H1 (cell line): ENCODE data around the gene NCCRP1. TPM values are rescaled to one million over a fixed set of nuclear protein-coding genes. Genes with fewer than 3 reads are reported as not detected.

Experiments
- CTCF ChIA-PET: fragments of 300-600 bp; sonication (Branson Sonifier 250); formaldehyde crosslinking; loops from one replicate; lab custom pipeline; 2021; ENCODE audit not compliant: partially characterized antibody; lab: Charles Lee
- POLR2A ChIA-PET: fragments of 300-600 bp; sonication (Branson Sonifier 250); formaldehyde crosslinking; loops from one replicate; lab custom pipeline; 2021; ENCODE audit warnings: inconsistent platforms; ENCODE audit not compliant: partially characterized antibody; lab: Charles Lee
- DNase-seq, 2 experiments: peaks; one replicate each; pipeline versions ENCODE4 v3.0.0 to v3.0.0-alpha.2; 2010 to 2022; ENCODE audit warnings: low spot score in 2 of 2, low read depth in 1 of 2, mixed read lengths in 1 of 2
- FAIRE-seq: peaks from 2 replicates; lab custom pipeline; 2011; peaks lifted over from hg19 to GRCh38; lab: Jason Lieb, UNC
- H2AFZ ChIP-seq: 2 replicates; pipeline ENCODE4 v1.8.1; 2012; ENCODE audit warnings: low read length, inconsistent platforms
- H2AK5ac ChIP-seq: 2 replicates; pipeline ENCODE4 v1.6.1; 2013; ENCODE audit warnings: low read depth, low read length
- H2BK120ac ChIP-seq: replicated peaks from 2 replicates; pipeline ENCODE3; 2013; ENCODE audit warnings: low read depth, low read length, inconsistent platforms
- H2BK12ac ChIP-seq: 2 replicates; pipeline ENCODE4 v1.6.1; 2013; ENCODE audit warnings: low read depth, low read length
- H2BK15ac ChIP-seq: 2 replicates; pipeline ENCODE4 v1.6.1; 2013; ENCODE audit warnings: low read length
- H2BK20ac ChIP-seq: 2 replicates; pipeline ENCODE4 v1.6.1; 2013; ENCODE audit warnings: low read length
- H2BK5ac ChIP-seq: 2 replicates; pipeline ENCODE4 v1.6.1; 2013; ENCODE audit warnings: low read depth, low read length
- H3K14ac ChIP-seq: 2 replicates; pipeline ENCODE4 v1.6.1; 2013; ENCODE audit warnings: inconsistent platforms; ENCODE audit not compliant: insufficient read length
- H3K18ac ChIP-seq: 2 replicates; pipeline ENCODE4 v1.6.1; 2013; ENCODE audit warnings: low read length; ENCODE audit errors: extremely low read depth
- H3K23ac ChIP-seq: 2 replicates; pipeline ENCODE4 v1.6.1; 2013; ENCODE audit warnings: inconsistent platforms; ENCODE audit not compliant: insufficient read length
- H3K23me2 ChIP-seq: 2 replicates; pipeline ENCODE4 v1.6.1; 2013; ENCODE audit warnings: low read depth, low read length
- H3K27ac ChIP-seq: 2 replicates; pipeline ENCODE4 v1.6.1; 2011; ENCODE audit warnings: low read depth, low read length, inconsistent platforms
- H3K27me3 ChIP-seq, 4 experiments: replicated peaks in 1 of 4; 1 replicate in 1 of 4; 2 replicates in 3 of 4; pipeline versions ENCODE4 v1.6.1 to v1.8.1; 2011 to 2013; ENCODE audit warnings: low read length in 3 of 4, mild to moderate bottlenecking in 3 of 4, inconsistent platforms in 2 of 4, mixed read lengths in 2 of 4, moderate library complexity in 1 of 4; ENCODE audit not compliant: control insufficient read depth in 3 of 4, insufficient read depth in 3 of 4; ENCODE audit errors: extremely low read depth in 1 of 4
- H3K36me3 ChIP-seq, 4 experiments: 2 replicates each; pipeline versions ENCODE4 v1.6.1 to v1.8.1; 2011 to 2013; ENCODE audit warnings: mild to moderate bottlenecking in 4 of 4, low read length in 3 of 4, moderate library complexity in 2 of 4, control low read depth in 1 of 4, inconsistent platforms in 1 of 4; ENCODE audit not compliant: insufficient read depth in 4 of 4, control insufficient read depth in 2 of 4
- H3K4ac ChIP-seq: replicated peaks from 2 replicates; pipeline ENCODE3; 2013; ENCODE audit warnings: low read length, low read depth, mixed read lengths, inconsistent platforms; ENCODE audit not compliant: insufficient read length
- H3K4me1 ChIP-seq, 4 experiments: replicated peaks in 1 of 4; 1 replicate in 1 of 4; 2 replicates in 3 of 4; pipeline versions ENCODE4 v1.6.1 to v1.8.1; 2011 to 2013; ENCODE audit warnings: low read length in 3 of 4, inconsistent platforms in 2 of 4, mixed read lengths in 1 of 4; ENCODE audit not compliant: insufficient read depth in 4 of 4, control insufficient read depth in 3 of 4
- H3K4me2 ChIP-seq, 2 experiments: 2 replicates each; pipeline versions ENCODE4 v1.6.1 to v1.8.1; 2011 to 2013; ENCODE audit warnings: low read depth in 2 of 2, low read length in 2 of 2, control low read depth in 1 of 2, inconsistent platforms in 1 of 2, mild to moderate bottlenecking in 1 of 2; ENCODE audit not compliant: insufficient read depth in 1 of 2
- H3K4me3 ChIP-seq, 4 experiments: fragments of 200-600, 300-600 bp in 1 of 4; sonication (generic), shearing (Covaris generic), sonication (Bioruptor Twin) in 1 of 4; 2 replicates each; pipeline versions ENCODE4 v1.5.1 to v1.8.1; 2011 to 2016; ENCODE audit warnings: low read length in 4 of 4, low read depth in 3 of 4, control low read depth in 2 of 4, inconsistent platforms in 2 of 4, mild to moderate bottlenecking in 2 of 4, mixed read lengths in 1 of 4, moderate library complexity in 1 of 4; ENCODE audit not compliant: insufficient read depth in 2 of 4; ENCODE audit errors: extremely low read depth in 1 of 4
- H3K56ac ChIP-seq: replicated peaks from 2 replicates; pipeline ENCODE3; 2013; ENCODE audit warnings: low read depth, mild to moderate bottlenecking, mixed read lengths, low read length, inconsistent platforms; ENCODE audit not compliant: insufficient read length
- H3K79me1 ChIP-seq: 2 replicates; pipeline ENCODE4 v1.6.1; 2013; ENCODE audit warnings: low read depth, low read length, control low read depth
- H3K79me2 ChIP-seq, 2 experiments: 2 replicates each; pipeline versions ENCODE4 v1.6.1 to v1.8.1; 2012 to 2013; ENCODE audit warnings: low read length in 2 of 2, mild to moderate bottlenecking in 2 of 2, inconsistent platforms in 1 of 2; ENCODE audit not compliant: insufficient read depth in 2 of 2, control insufficient read depth in 1 of 2
- H3K9ac ChIP-seq, 4 experiments: replicated peaks in 1 of 4; 1 replicate in 1 of 4; 2 replicates in 3 of 4; pipeline versions ENCODE4 v1.6.1 to v1.8.1; 2011 to 2013; ENCODE audit warnings: low read depth in 3 of 4, low read length in 3 of 4, control low read depth in 2 of 4, mild to moderate bottlenecking in 2 of 4, moderate library complexity in 2 of 4, inconsistent platforms in 1 of 4; ENCODE audit errors: extremely low read depth in 1 of 4
- H3K9me3 ChIP-seq, 2 experiments: 2 replicates each; pipeline versions ENCODE4 v1.6.1 to v1.8.1; 2012 to 2013; ENCODE audit warnings: mild to moderate bottlenecking in 2 of 2, moderate library complexity in 2 of 2, control low read depth in 1 of 2, inconsistent platforms in 1 of 2, low read depth in 1 of 2, low read length in 1 of 2, mixed read lengths in 1 of 2; ENCODE audit not compliant: insufficient read depth in 2 of 2
- H4K20me1 ChIP-seq, 2 experiments: replicated peaks in 1 of 2; 2 replicates each; pipeline versions ENCODE3 to v1.8.1; 2011 to 2013; ENCODE audit warnings: inconsistent platforms in 2 of 2, low read length in 2 of 2, mild to moderate bottlenecking in 1 of 2; ENCODE audit not compliant: insufficient read depth in 2 of 2, control insufficient read depth in 1 of 2
- H4K5ac ChIP-seq: 2 replicates; pipeline ENCODE4 v1.6.1; 2013; ENCODE audit warnings: low read length, low read depth, mixed read lengths, inconsistent platforms; ENCODE audit not compliant: insufficient read length
- H4K8ac ChIP-seq: 2 replicates; pipeline ENCODE4 v1.8.0; 2013; ENCODE audit warnings: mild to moderate bottlenecking, moderate library complexity, low read length, inconsistent platforms; ENCODE audit not compliant: insufficient read depth; ENCODE audit errors: extremely low read depth
- H4K91ac ChIP-seq: replicated peaks from 2 replicates; pipeline ENCODE3; 2013; ENCODE audit warnings: low read length, mixed read lengths, inconsistent platforms; ENCODE audit not compliant: insufficient read length
- ASH2L ChIP-seq: fragments of 200-600, 300-600 bp; sonication (generic); IDR thresholded peaks from one replicate; pipeline ENCODE4 v1.7.1; 2017; ENCODE audit warnings: low read length
- CBX5 ChIP-seq: fragments of 300-800, 300-1000 bp; sonication (generic); IDR thresholded peaks from 2 replicates; pipeline ENCODE4 v1.7.1; 2016; ENCODE audit warnings: antibody characterized with exemption, low read length, low read depth
- EGR1 ChIP-seq: IDR thresholded peaks from 2 replicates; pipeline ENCODE4 v1.6.1; 2011; ENCODE audit warnings: low read depth, low read length, borderline replicate concordance
- EZH2 ChIP-seq: fragments of 200-600 bp; sonication (generic); IDR thresholded peaks from 2 replicates; pipeline ENCODE4 v1.7.1; 2012; ENCODE audit warnings: low read depth, mild to moderate bottlenecking, moderate library complexity, low read length, inconsistent platforms; ENCODE audit not compliant: severe bottlenecking
- GABPA ChIP-seq: IDR thresholded peaks from 2 replicates; pipeline ENCODE4 v1.6.1; 2011; ENCODE audit warnings: mild to moderate bottlenecking, low read length, moderate library complexity, borderline replicate concordance; ENCODE audit not compliant: insufficient read depth
- HDAC6 ChIP-seq: IDR thresholded peaks from one replicate; pipeline ENCODE4 v1.7.1; 2012; ENCODE audit warnings: low read depth, mild to moderate bottlenecking, inconsistent platforms, low read length, moderate library complexity
- SIRT6 ChIP-seq: IDR thresholded peaks from one replicate; pipeline ENCODE4 v1.7.1; 2012; ENCODE audit warnings: low read length, inconsistent platforms
- SIX5 ChIP-seq: IDR thresholded peaks from 2 replicates; pipeline ENCODE4 v1.6.1; 2011; ENCODE audit warnings: mild to moderate bottlenecking, low read depth, low read length
- SP1 ChIP-seq: IDR thresholded peaks from 2 replicates; pipeline ENCODE4 v1.6.1; 2011; ENCODE audit warnings: low read depth, low read length
- SP4 ChIP-seq: IDR thresholded peaks from 2 replicates; pipeline ENCODE4 v1.6.1; 2012; ENCODE audit warnings: low read length, inconsistent platforms
- TCF12 ChIP-seq: IDR thresholded peaks from 2 replicates; pipeline ENCODE4 v1.6.1; 2011; ENCODE audit warnings: low read depth, mild to moderate bottlenecking, low read length
- WGBS, 2 experiments: shearing (Covaris generic) in 1 of 2; methylation state at CpG; one replicate each; pipeline versions ENCODE4 v1.1.6 to v1.1.7; 2013 to 2015; ENCODE audit warnings: low lambda C conversion rate in 2 of 2, mixed read lengths in 2 of 2, inconsistent platforms in 1 of 2, low coverage in 1 of 2, missing lambda C conversion rate in 1 of 2; ENCODE audit not compliant: insufficient replicate concordance in 2 of 2, insufficient coverage in 1 of 2, insufficient read length in 1 of 2; ENCODE audit errors: extremely low coverage in 1 of 2, missing lambda C conversion rate in 1 of 2; 5-methylcytosine and 5-hydroxymethylcytosine counted together
- polyA plus RNA-seq, 7 experiments: library from polyadenylated mRNA; depleted of rRNA in 3 of 7; stranded (reverse) in 5 of 7; unstranded in 2 of 7; fragments of >200 nt in 5 of 7; fragments of 200-250 nt in 2 of 7; gene quantifications; 1 replicate in 5 of 7; 2 replicates in 1 of 7; 4 replicates in 1 of 7; pipeline versions ENCODE4 v1.2.1 to v1.2.3, GENCODE V29; 2011 to 2013; ENCODE audit warnings: missing spikeins in 2 of 7, mixed read lengths in 2 of 7
- total RNA-seq: library from RNA; stranded (reverse); fragmentation: NEBNext Ultra II Directional; extraction: Animal tissue kit (Norgen Biotek cat#: 25700); gene quantifications from 2 replicates; pipeline ENCODE4 v1.2.1, GENCODE V29; 2021
- TF ChIP-seq, protein P1 (sequence below): IDR thresholded peaks from 2 replicates; pipeline ENCODE4 v1.6.1; 2011; ENCODE audit warnings: low read length, improper control_type of control experiment

NCCRP1 gene
- total and polyA plus RNA-seq, 2 of the 8 experiments (the other 6 are each of a cell fraction or from before 2014, with no cell fraction given): 2.8 to 7.9 TPM

DNA sequence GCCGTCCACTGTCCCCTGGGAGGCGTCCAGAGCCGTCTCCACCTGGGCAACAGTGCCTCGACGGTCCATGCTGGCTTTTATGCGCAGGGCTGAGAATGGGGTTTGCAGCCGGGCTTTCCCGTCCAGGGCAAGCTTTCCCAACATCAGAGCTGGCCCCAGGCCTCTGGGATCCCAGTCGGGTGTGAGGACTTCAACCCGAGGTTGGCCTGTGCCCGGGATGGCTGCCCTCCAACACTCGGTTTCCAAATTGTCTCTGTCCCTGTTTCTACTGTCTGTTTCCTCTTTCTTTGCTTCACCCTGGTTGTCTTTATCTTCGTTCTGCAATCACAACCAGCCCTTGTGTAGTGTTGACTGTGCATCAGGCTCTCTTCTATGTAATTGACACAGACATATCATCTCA lies 52.0 kb downstream of the NCCRP1 start, which contains the start of gene IFNL4:
IFNL4 (minus strand) TSS at position 51 of the 400 bp plus-strand sequence.
- H3K23ac ChIP-seq: no peak within 1 kb of the TSS
- peaks cover 0 to 3% of the 10 kb centered on the region in 2 experiments; a peak in 1 of 4 replicates for H3K9me3 ChIP-seq
- no peak within 1 kb of the TSS for H3K56ac ChIP-seq
- peak within 1 kb of the TSS; percentile 15 for H4K91ac ChIP-seq
- peak within 1 kb of the TSS in 3 of 4 experiments; percentile 10 to 51 (median 12); a peak in 4 of 8 replicates for H3K4me3 ChIP-seq
- no peaks in the 10 kb centered on the region for H3K36me3 ChIP-seq
- no peak within 1 kb of the TSS for H4K5ac ChIP-seq
- CTCF ChIA-PET: interaction anchor here (0.6 to 1.4 kb wide), 3 partner anchors 13 to 65 kb away, joined by 3 to 4 read pairs (median 3); no protein-coding TSS in a partner anchor
- H2AFZ ChIP-seq: no peak within 1 kb of the TSS; the same call in 1 of the 2 replicates
- POLR2A ChIA-PET: no interaction called here
- no peak for FAIRE-seq
- no peak within 1 kb of the TSS for H2BK12ac ChIP-seq
- H3K9ac ChIP-seq: no peak within 1 kb of the TSS
- peaks cover 0 to 5% of the 10 kb centered on the region in 2 experiments for H4K20me1 ChIP-seq
- H2AK5ac ChIP-seq: no peak within 1 kb of the TSS
- H2BK120ac ChIP-seq: no peak within 1 kb of the TSS
- no peak within 1 kb of the TSS for H3K27ac ChIP-seq
- H3K23me2 ChIP-seq: peaks cover 8% of the 10 kb centered on the region; the same call in 1 of the 2 replicates
- H3K14ac ChIP-seq: no peak within 1 kb of the TSS
- H3K4me1 ChIP-seq: peaks cover 0 to 14% (median 7%) of the 10 kb centered on the region in 4 experiments; a peak in 5 of 7 replicates
- peak within 1 kb of the TSS; percentile 32 to 81 for H3K4me2 ChIP-seq
- H2BK5ac ChIP-seq: no peak within 1 kb of the TSS
- WGBS, 2 experiments: 70% methylated on average over 13 of the region's 13 CpGs; no CpG with 5 or more reads in 1 of the 2 experiments
- no peak within 1 kb of the TSS for H2BK20ac ChIP-seq
- H4K8ac ChIP-seq: no peak within 1 kb of the TSS
- no peak for DNase-seq
- no peak within 1 kb of the TSS for H2BK15ac ChIP-seq
- peaks cover 29 to 43% (median 36%) of the 10 kb centered on the region in 4 experiments for H3K27me3 ChIP-seq
- no peak for TF ChIP-seq HDAC6
- TF ChIP-seq, protein P1, sequence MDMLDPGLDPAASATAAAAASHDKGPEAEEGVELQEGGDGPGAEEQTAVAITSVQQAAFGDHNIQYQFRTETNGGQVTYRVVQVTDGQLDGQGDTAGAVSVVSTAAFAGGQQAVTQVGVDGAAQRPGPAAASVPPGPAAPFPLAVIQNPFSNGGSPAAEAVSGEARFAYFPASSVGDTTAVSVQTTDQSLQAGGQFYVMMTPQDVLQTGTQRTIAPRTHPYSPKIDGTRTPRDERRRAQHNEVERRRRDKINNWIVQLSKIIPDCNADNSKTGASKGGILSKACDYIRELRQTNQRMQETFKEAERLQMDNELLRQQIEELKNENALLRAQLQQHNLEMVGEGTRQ: no peak
- no peak for TF ChIP-seq CBX5
- no peak for TF ChIP-seq EGR1
- no peak for TF ChIP-seq EZH2
- TF ChIP-seq SIX5: no peak
- TF ChIP-seq SP4: no peak
- no peak for TF ChIP-seq SIRT6
- TF ChIP-seq SP1: no peak
- TF ChIP-seq ASH2L: no peak
- TF ChIP-seq TCF12: no peak
- TF ChIP-seq GABPA: no peak
- H3K79me2 ChIP-seq: no peaks in the 10 kb centered on the region
- H3K4ac ChIP-seq: no peak within 1 kb of the TSS
- H3K18ac ChIP-seq: peak within 1 kb of the TSS; percentile 71; the same call in 1 of the 2 replicates
- no peaks in the 10 kb centered on the region for H3K79me1 ChIP-seq
